Left ventricle myocardium inferior (tissue), 1 donor: ENCODE measurements around the gene RALGPS1. TPM values are rescaled to one million over a fixed set of nuclear protein-coding genes. Genes with fewer than 3 reads are reported as not detected.

Source experiments
- DNase-seq: peaks from one replicate; pipeline ENCODE4 v3.0.0-alpha.2; 2020
- H3K27ac ChIP-seq: fragments of 200-600 bp; replicated peaks from 2 replicates; pipeline ENCODE4 v1.8.0; 2021
- H3K27me3 ChIP-seq: fragments of 200-600 bp; 2 replicates; pipeline ENCODE4 v1.8.0; 2021; ENCODE audit warnings: low read depth
- H3K36me3 ChIP-seq: fragments of 200-600 bp; 2 replicates; pipeline ENCODE4 v1.8.0; 2021
- H3K4me1 ChIP-seq: fragments of 200-600 bp; 2 replicates; pipeline ENCODE4 v1.8.0; 2021
- H3K4me3 ChIP-seq: fragments of 200-600 bp; 2 replicates; pipeline ENCODE4 v1.8.0; 2021; ENCODE audit warnings: mild to moderate bottlenecking, moderate library complexity
- H3K9me3 ChIP-seq: fragments of 200-600 bp; replicated peaks from 2 replicates; pipeline ENCODE4 v1.8.0; 2021
- CTCF ChIP-seq: fragments of 200-600 bp; IDR thresholded peaks from 2 replicates; pipeline ENCODE4 v1.8.0; 2021; ENCODE audit warnings: antibody characterized with exemption, mild to moderate bottlenecking, borderline replicate concordance
- intact Hi-C: fragments of 100-400 bp; cut with micrococcal nuclease; formaldehyde crosslinking; loops from one replicate; pipeline ENCODE4 v1.11.0; 2022
- total RNA-seq: library from RNA; stranded (reverse); fragmentation: NEBNext Ultra II Directional; extraction: Animal tissue kit (Norgen Biotek cat#: 25700); gene quantifications from one replicate; pipeline ENCODE4 v1.2.1, GENCODE V29; 2021
- donor health status: DM: no; HTN: yes; CAD: no; lungs with severe emphysema.

Gene RALGPS1
- total RNA-seq, 1 donor from 2014 or later = 18.9 TPM

- TF ChIP-seq CTCF = no peak
- H3K9me3 ChIP-seq = no peaks in the 10 kb centered on the region
- H3K4me1 ChIP-seq = peaks cover 71% of the 10 kb centered on the region
- H3K4me3 ChIP-seq = no peak overlapping the region
- intact Hi-C loops = no loop called here
- DNase-seq = no peak
- no peaks in the 10 kb centered on the region for H3K27me3 ChIP-seq
- H3K36me3 ChIP-seq = peaks cover 6% of the 10 kb centered on the region
- peak overlapping the region; percentile 78 for H3K27ac ChIP-seq
Measured at GRCh38 chr9:127098916-127099553, 184.5 kb downstream of the RALGPS1 start.

DNA sequence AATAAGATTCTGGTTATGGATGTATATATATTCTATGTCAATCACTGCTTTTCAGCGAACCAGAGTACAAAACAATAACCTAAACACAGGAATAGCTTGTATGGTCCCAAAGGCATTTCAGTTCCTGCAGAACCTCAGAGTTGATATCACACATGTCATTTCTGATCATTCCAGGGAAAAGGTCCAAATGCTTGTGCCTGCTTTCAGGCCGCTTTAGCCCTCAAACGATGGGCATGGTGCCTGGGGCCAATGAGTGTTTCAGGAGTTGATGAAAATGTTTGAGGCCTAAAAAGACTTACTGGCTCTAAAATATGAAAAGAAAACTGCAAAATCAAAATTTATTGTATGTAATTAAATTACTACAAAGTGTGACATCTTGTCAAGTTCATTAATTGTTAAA, 185.1 kb downstream of the RALGPS1 start:
- DNase-seq = peak; percentile 44
- Histone ChIP-seq H3K27me3 (no peaks in the 10 kb centered on the region), H3K27ac (peak overlapping the region; percentile 78), H3K36me3 (peaks cover under 1% of the 10 kb centered on the region), H3K4me3 (no peak overlapping the region), H3K4me1 (peaks cover 77% of the 10 kb centered on the region), H3K9me3 (no peaks in the 10 kb centered on the region)
- TF ChIP-seq CTCF = no peak
- intact Hi-C loops = no loop called here

DNA sequence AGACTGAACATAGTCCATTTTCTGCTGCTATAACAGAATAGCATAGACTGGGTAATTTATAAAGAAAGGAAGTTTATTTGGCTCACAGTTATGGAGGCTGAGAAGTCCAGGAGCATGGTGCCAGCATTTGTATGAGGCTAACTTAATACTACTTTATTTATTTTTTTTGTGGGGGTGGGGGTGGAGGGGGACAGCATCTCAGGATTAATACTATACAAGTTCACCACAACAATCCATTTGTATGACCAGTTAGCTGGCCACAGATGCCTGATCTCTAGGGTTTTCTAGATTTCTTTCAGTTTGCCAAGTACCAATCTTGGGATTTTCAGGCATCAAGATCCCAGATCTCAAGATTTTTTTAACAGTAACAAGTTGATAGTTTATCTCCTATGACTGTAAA, 187.6 kb downstream of the RALGPS1 start:
- no peak for DNase-seq
- Histone ChIP-seq H3K36me3 (peaks cover 14% of the 10 kb centered on the region), H3K4me3 (no peak overlapping the region), H3K27ac (peak overlapping the region; percentile 87), H3K9me3 (no peaks in the 10 kb centered on the region), H3K27me3 (no peaks in the 10 kb centered on the region), H3K4me1 (peaks cover 92% of the 10 kb centered on the region)
- TF ChIP-seq CTCF = no peak
- intact Hi-C loops = no loop called here

GRCh38 chr9:127102788-127103187, 188.2 kb downstream of the RALGPS1 start:
- H3K27me3 ChIP-seq = no peaks in the 10 kb centered on the region
- peaks cover 93% of the 10 kb centered on the region for H3K4me1 ChIP-seq
- H3K36me3 ChIP-seq = peaks cover 20% of the 10 kb centered on the region
- intact Hi-C loops = no loop called here
- no peak overlapping the region for H3K4me3 ChIP-seq
- peak overlapping the region; percentile 87 for H3K27ac ChIP-seq
- no peak for TF ChIP-seq CTCF
- DNase-seq = no peak
- no peaks in the 10 kb centered on the region for H3K9me3 ChIP-seq

DNA sequence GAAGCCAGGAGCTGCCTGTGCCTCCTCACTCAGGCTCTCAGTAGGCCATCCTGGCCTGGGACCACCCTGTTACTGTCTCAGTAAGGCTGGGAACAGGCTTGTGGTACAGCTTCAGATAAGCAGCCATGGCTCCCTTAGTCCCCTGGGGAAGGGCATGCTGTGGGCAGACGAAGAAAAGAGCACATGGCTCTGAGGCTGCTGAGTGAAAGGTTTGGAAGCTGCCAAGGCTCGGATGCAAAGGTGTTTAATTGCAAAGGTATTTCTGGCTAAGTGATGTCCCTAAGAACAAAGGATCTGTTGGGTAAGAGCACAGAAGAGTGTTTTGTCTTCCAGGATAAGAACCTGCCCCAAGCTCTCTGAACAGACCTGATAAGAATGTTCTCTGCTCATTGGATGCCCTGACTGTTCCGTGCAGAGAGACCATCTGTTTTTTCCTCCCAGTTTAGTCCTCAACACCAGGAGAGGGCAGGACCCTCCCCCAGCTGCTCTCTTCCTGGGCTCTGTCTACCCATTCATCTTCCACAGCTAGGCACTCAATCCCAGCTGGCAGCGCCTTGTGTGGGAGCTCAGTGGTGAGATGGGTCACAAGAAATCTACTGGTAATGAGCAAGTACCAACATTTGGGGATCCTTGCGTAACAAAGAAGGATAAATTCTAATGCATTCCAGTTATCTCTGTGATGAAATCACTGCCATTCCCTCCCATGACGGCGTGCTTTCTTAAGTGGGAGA, 190.2 kb downstream of the RALGPS1 start:
- Histone ChIP-seq H3K4me1 (peaks cover 96% of the 10 kb centered on the region), H3K36me3 (peaks cover 27% of the 10 kb centered on the region), H3K9me3 (no peaks in the 10 kb centered on the region), H3K4me3 (no peak overlapping the region), H3K27me3 (no peaks in the 10 kb centered on the region), H3K27ac (peak overlapping the region; percentile 87)
- no peak for TF ChIP-seq CTCF
- intact Hi-C loops = no loop called here
- peak; percentile 72 for DNase-seq
